Measurements from ENCODE around the gene ADCY3.

Gene ADCY3

GRCh38 chr2:24826773-24827145 is 93.3 kb downstream of the ADCY3 start:
- ATAC-seq, result no peak
- no peak for TF ChIP-seq POU6F1 (CRISPR knock-in tag; IDR thresholded peaks at IDR 0.05; ENCODE audit: borderline replicate concordance, low read depth)

- no peak for ATAC-seq
- TF ChIP-seq SNAI2 (CRISPR knock-in tag; IDR thresholded peaks at IDR 0.05) (no peak), TSHZ2 (CRISPR knock-in tag; IDR thresholded peaks at IDR 0.05) (no peak), ESRRG (CRISPR knock-in tag; IDR thresholded peaks at IDR 0.05) (no peak), ZNF565 (CRISPR knock-in tag; conservative IDR thresholded peaks at IDR 0.05; ENCODE audit: low read depth) (no peak), CSRNP3 (CRISPR knock-in tag; IDR thresholded peaks at IDR 0.05) (no peak), OSR1 (CRISPR knock-in tag; IDR thresholded peaks at IDR 0.05) (no peak), ISL1 (CRISPR knock-in tag; IDR thresholded peaks at IDR 0.05) (no peak), ZC3H10 (CRISPR knock-in tag; IDR thresholded peaks at IDR 0.05) (no peak), RARB (CRISPR knock-in tag; IDR thresholded peaks at IDR 0.05) (no peak), PPARA (CRISPR knock-in tag; IDR thresholded peaks at IDR 0.05; ENCODE audit: borderline replicate concordance) (no peak), ZFP3 (CRISPR knock-in tag; IDR thresholded peaks at IDR 0.05) (no peak), CREB5 (CRISPR knock-in tag; IDR thresholded peaks at IDR 0.05; ENCODE audit: low read depth) (no peak), ZNF70 (CRISPR knock-in tag; IDR thresholded peaks at IDR 0.05) (no peak), TCF4 (CRISPR knock-in tag; IDR thresholded peaks at IDR 0.05; ENCODE audit: borderline replicate concordance) (no peak), POU6F1 (CRISPR knock-in tag; IDR thresholded peaks at IDR 0.05; ENCODE audit: borderline replicate concordance, low read depth) (no peak), ZFP30 (CRISPR knock-in tag; IDR thresholded peaks at IDR 0.05) (no peak)
Observed at GRCh38 chr2:24825883-24826772, 93.9 kb downstream of the ADCY3 start.

- ATAC-seq, result no peak
- no peak for TF ChIP-seq SNAI2 (CRISPR knock-in tag; IDR thresholded peaks at IDR 0.05)
- TF ChIP-seq BACH2 (CRISPR knock-in tag; IDR thresholded peaks at IDR 0.05; ENCODE audit: borderline replicate concordance), result no peak
- TF ChIP-seq OSR1 (CRISPR knock-in tag; IDR thresholded peaks at IDR 0.05), result no peak
- TF ChIP-seq RARB (CRISPR knock-in tag; IDR thresholded peaks at IDR 0.05), result no peak
- TF ChIP-seq ZFP3 (CRISPR knock-in tag; IDR thresholded peaks at IDR 0.05), result no peak
- TF ChIP-seq ZNF8 (CRISPR knock-in tag; IDR thresholded peaks at IDR 0.05), result no peak
- no peak for TF ChIP-seq PATZ1 (CRISPR knock-in tag; IDR thresholded peaks at IDR 0.05; ENCODE audit: borderline replicate concordance)
- no peak for TF ChIP-seq PPARA (CRISPR knock-in tag; IDR thresholded peaks at IDR 0.05; ENCODE audit: borderline replicate concordance)
- TF ChIP-seq POU6F1 (CRISPR knock-in tag; IDR thresholded peaks at IDR 0.05; ENCODE audit: borderline replicate concordance, low read depth), result no peak
- no peak for TF ChIP-seq ZNF565 (CRISPR knock-in tag; conservative IDR thresholded peaks at IDR 0.05; ENCODE audit: low read depth)
- no peak for TF ChIP-seq ESRRG (CRISPR knock-in tag; IDR thresholded peaks at IDR 0.05)
- no peak for TF ChIP-seq TOX (CRISPR knock-in tag; IDR thresholded peaks at IDR 0.05; ENCODE audit: borderline replicate concordance)
- no peak for TF ChIP-seq ISL1 (CRISPR knock-in tag; IDR thresholded peaks at IDR 0.05)
Observed at GRCh38 chr2:24824966-24825882, 94.8 kb downstream of the ADCY3 start.

Data from SK-N-SH treated with all-trans-retinoic acid at 6 μM for 48 hours (cell line).